Keratinocyte (primary cell): ENCODE data around the gene NECTIN1. TPM values are rescaled to one million over a fixed set of nuclear protein-coding genes. Genes with fewer than 3 reads are reported as not detected.

ENCODE experiments used
- DNase-seq: peaks from one replicate; pipeline ENCODE4 v3.0.0-alpha.2; 2011; ENCODE audit warnings: low read depth, missing footprints, low spot score
- FAIRE-seq: peaks from 2 replicates; lab custom pipeline; 2011; peaks lifted over from hg19 to GRCh38; lab: Jason Lieb, UNC
- H2AFZ ChIP-seq: 2 replicates; pipeline ENCODE4 v1.6.0; 2012; ENCODE audit warnings: low read length, control low read depth, inconsistent platforms; ENCODE audit not compliant: control insufficient read depth
- H3K27ac ChIP-seq: 2 replicates; pipeline ENCODE4 v1.5.1; 2011; ENCODE audit warnings: low read length; ENCODE audit not compliant: control insufficient read depth, insufficient read depth
- H3K27me3 ChIP-seq: 3 replicates; pipeline ENCODE4 v1.6.0; 2011; ENCODE audit warnings: low read length; ENCODE audit not compliant: control insufficient read depth, insufficient read depth; ENCODE audit errors: extremely low read depth
- H3K36me3 ChIP-seq, 2 experiments: 2 replicates in 1 of 2; 3 replicates in 1 of 2; pipeline ENCODE4 v1.5.1; 2011; ENCODE audit warnings: low read length in 2 of 2, mild to moderate bottlenecking in 1 of 2; ENCODE audit not compliant: control insufficient read depth in 2 of 2, insufficient read depth in 2 of 2; ENCODE audit errors: extremely low read depth in 1 of 2
- H3K4me1 ChIP-seq: 3 replicates; pipeline ENCODE4 v1.5.1; 2011; ENCODE audit warnings: low read length; ENCODE audit not compliant: control insufficient read depth, insufficient read depth; ENCODE audit errors: extremely low read depth
- H3K4me2 ChIP-seq: 3 replicates; pipeline ENCODE4 v1.6.0; 2011; ENCODE audit warnings: low read depth, low read length; ENCODE audit not compliant: control insufficient read depth, insufficient read depth; ENCODE audit errors: extremely low read depth
- H3K4me3 ChIP-seq, 3 experiments: fragments of 200-600 bp in 1 of 3; sonication (generic) in 1 of 3; 2 replicates in 2 of 3; 3 replicates in 1 of 3; pipeline ENCODE4 v1.5.1; 2011 to 2016; ENCODE audit warnings: low read length in 3 of 3, mild to moderate bottlenecking in 3 of 3, control low read depth in 2 of 3, inconsistent platforms in 1 of 3, low read depth in 1 of 3, mixed read lengths in 1 of 3, mixed run types in 1 of 3, moderate library complexity in 1 of 3; ENCODE audit not compliant: control insufficient read depth in 2 of 3, insufficient read depth in 2 of 3; ENCODE audit errors: extremely low read depth in 1 of 3
- H3K79me2 ChIP-seq: 2 replicates; pipeline ENCODE4 v1.6.0; 2012; ENCODE audit warnings: low read length; ENCODE audit not compliant: control insufficient read depth, insufficient read depth
- H3K9ac ChIP-seq: 3 replicates; pipeline ENCODE4 v1.6.0; 2011; ENCODE audit warnings: low read length; ENCODE audit not compliant: control insufficient read depth, insufficient read depth; ENCODE audit errors: extremely low read depth
- H3K9me1 ChIP-seq: 3 replicates; pipeline ENCODE4 v1.6.0; 2011; ENCODE audit warnings: low read length; ENCODE audit not compliant: control insufficient read depth, insufficient read depth; ENCODE audit errors: extremely low read depth
- H3K9me3 ChIP-seq: 2 replicates; pipeline ENCODE4 v1.5.1; 2012; ENCODE audit warnings: low read depth, low read length; ENCODE audit not compliant: control insufficient read depth
- H4K20me1 ChIP-seq: 3 replicates; pipeline ENCODE4 v1.6.0; 2011; ENCODE audit warnings: low read length; ENCODE audit not compliant: control insufficient read depth, insufficient read depth; ENCODE audit errors: extremely low read depth
- CTCF ChIP-seq, 3 experiments: IDR thresholded peaks in 1 of 3; conservative IDR thresholded peaks in 1 of 3; optimal IDR thresholded peaks in 1 of 3; 2 replicates in 2 of 3; 3 replicates in 1 of 3; pipeline versions ENCODE3 to v1.5.1; 2011; ENCODE audit warnings: low read length in 3 of 3, mild to moderate bottlenecking in 3 of 3, moderate library complexity in 2 of 3, control low read depth in 1 of 3, inconsistent platforms in 1 of 3; ENCODE audit not compliant: insufficient read depth in 2 of 3; ENCODE audit errors: extremely low read depth in 1 of 3
- EZH2 ChIP-seq: IDR thresholded peaks from one replicate; pipeline ENCODE4 v1.6.1; 2012; ENCODE audit warnings: inconsistent platforms, mild to moderate bottlenecking, low read length, moderate library complexity
- dilution Hi-C: fragments of 300-500 bp; cut with MboI; formaldehyde crosslinking; loops from one replicate; pipeline ENCODE4 v1.7.0; 2020; ENCODE audit warnings: low sequenced_read_pairs; ENCODE audit not compliant: extremely low pct_ligation_motif_present
- polyA plus RNA-seq, 5 experiments: library from polyadenylated mRNA; depleted of rRNA in 3 of 5; stranded (reverse) in 3 of 5; stranded (forward) in 1 of 5; unstranded in 1 of 5; fragments of >200 nt; gene quantifications; 1 replicate in 1 of 5; 2 replicates in 3 of 5; 3 replicates in 1 of 5; pipeline versions ENCODE4 v1.2.1 to v1.2.3, GENCODE V29; 2011 to 2012; ENCODE audit warnings: missing spikeins in 2 of 5, low read depth in 1 of 5, low replicate concordance in 1 of 5

The NECTIN1 gene
- polyA plus RNA-seq, 1 donor (not counting 4 experiments of a cell fraction or from before 2014, with no cell fraction given): 37.5 TPM

- Histone ChIP-seq H3K4me2 (no peak overlapping the region), H3K27ac (no peak overlapping the region), H3K4me3 (no peak overlapping the region), H3K4me1 (peaks cover 17% of the 10 kb centered on the region), H3K9me3 (no peaks in the 10 kb centered on the region), H2AFZ (no peak overlapping the region), H3K79me2 (peaks cover 91% of the 10 kb centered on the region), H3K36me3 (peaks cover 11 to 29% of the 10 kb centered on the region in 2 experiments), H3K9ac (no peak overlapping the region), H3K27me3 (no peaks in the 10 kb centered on the region), H3K9me1 (peaks cover 5% of the 10 kb centered on the region), H4K20me1 (peaks cover 20% of the 10 kb centered on the region)
- dilution Hi-C loops: no loop called here
- FAIRE-seq (no peak), DNase-seq (no peak)
- no peak for TF ChIP-seq CTCF (optimal IDR thresholded peaks at IDR 0.05 in 1 of 3, IDR thresholded peaks at IDR 0.05 in 1 of 3, conservative IDR thresholded peaks at IDR 0.05 in 1 of 3; ENCODE audit: extremely low read depth in 1 of 3, insufficient read depth in 2 of 3, low read length in 3 of 3)
- no peak for TF ChIP-seq EZH2
Measured at GRCh38 chr11:119709638-119710346, 19.2 kb downstream of the NECTIN1 start.

- peaks cover 12% of the 10 kb centered on the region for H3K4me1 ChIP-seq
- H3K27me3 ChIP-seq: no peaks in the 10 kb centered on the region
- dilution Hi-C loops: no loop called here
- peaks cover 11 to 29% of the 10 kb centered on the region in 2 experiments for H3K36me3 ChIP-seq
- H2AFZ ChIP-seq: no peak overlapping the region
- H3K9me1 ChIP-seq: peaks cover 5% of the 10 kb centered on the region
- H3K9ac ChIP-seq: no peak overlapping the region
- DNase-seq (no peak), FAIRE-seq (no peak)
- H3K79me2 ChIP-seq: peaks cover 90% of the 10 kb centered on the region
- H3K4me3 ChIP-seq: no peak overlapping the region
- TF ChIP-seq CTCF (optimal IDR thresholded peaks at IDR 0.05 in 1 of 3, IDR thresholded peaks at IDR 0.05 in 1 of 3, conservative IDR thresholded peaks at IDR 0.05 in 1 of 3; ENCODE audit: extremely low read depth in 1 of 3, insufficient read depth in 2 of 3, low read length in 3 of 3): no peak
- no peak for TF ChIP-seq EZH2
- peaks cover 20% of the 10 kb centered on the region for H4K20me1 ChIP-seq
- H3K4me2 ChIP-seq: no peak overlapping the region
- H3K9me3 ChIP-seq: no peaks in the 10 kb centered on the region
- H3K27ac ChIP-seq: no peak overlapping the region
Measured at GRCh38 chr11:119709171-119709570, 19.8 kb downstream of the NECTIN1 start.
